ENCODE measurements around the gene PDE4B.
"Not testable (repeated sequence)": the region's sequence is repeated elsewhere in the genome, so short reads cannot be mapped to it uniquely, and the experiment has no call there.

The PDE4B gene

GRCh38 chr1:65998763-65999583 is 206.3 kb downstream of the PDE4B start:
- no peaks in the 10 kb centered on the region for H3K4me1 ChIP-seq (ENCODE audit: control insufficient read depth, insufficient read depth, low read length)
- no peaks in the 10 kb centered on the region for H3K9me3 ChIP-seq (replicated peaks; ENCODE audit: low read length)
- H3K4me2 ChIP-seq (ENCODE audit: low read length), result no peak overlapping the region
- H3K4me3 ChIP-seq (ENCODE audit: low read length), result no peak overlapping the region
- no peak overlapping the region for H3K9ac ChIP-seq (ENCODE audit: low read depth, low read length)
- H3K36me3 ChIP-seq (ENCODE audit: insufficient read depth, low read length), result no peaks in the 10 kb centered on the region
- H3K27me3 ChIP-seq (ENCODE audit: control insufficient read depth, insufficient read depth, low read length), result no peaks in the 10 kb centered on the region

GRCh38 chr1:66000033-66000637 is 207.4 kb downstream of the PDE4B start:
- Histone ChIP-seq H3K27me3 (ENCODE audit: control insufficient read depth, insufficient read depth, low read length) (no peaks in the 10 kb centered on the region), H3K9ac (ENCODE audit: low read depth, low read length) (no peak overlapping the region), H3K4me3 (ENCODE audit: low read length) (no peak overlapping the region), H3K4me1 (ENCODE audit: control insufficient read depth, insufficient read depth, low read length) (no peaks in the 10 kb centered on the region), H3K9me3 (replicated peaks; ENCODE audit: low read length) (no peaks in the 10 kb centered on the region), H3K36me3 (ENCODE audit: insufficient read depth, low read length) (no peaks in the 10 kb centered on the region), H3K4me2 (ENCODE audit: low read length) (no peak overlapping the region)

- H3K4me2 ChIP-seq (ENCODE audit: low read length), result no peak overlapping the region
- no peaks in the 10 kb centered on the region for H3K4me1 ChIP-seq (ENCODE audit: control insufficient read depth, insufficient read depth, low read length)
- H3K27me3 ChIP-seq (ENCODE audit: control insufficient read depth, insufficient read depth, low read length), result no peaks in the 10 kb centered on the region
- H3K9me3 ChIP-seq (replicated peaks; ENCODE audit: low read length), result no peaks in the 10 kb centered on the region
- no peak overlapping the region for H3K9ac ChIP-seq (ENCODE audit: low read depth, low read length)
- no peaks in the 10 kb centered on the region for H3K36me3 ChIP-seq (ENCODE audit: insufficient read depth, low read length)
- no peak overlapping the region for H3K4me3 ChIP-seq (ENCODE audit: low read length)
Measured at GRCh38 chr1:66003690-66004089, 211.0 kb downstream of the PDE4B start.

GRCh38 chr1:66006534-66006933 is 213.8 kb downstream of the PDE4B start:
- not testable (repeated sequence) for H3K4me1 ChIP-seq (ENCODE audit: control insufficient read depth, insufficient read depth, low read length); H3K36me3 ChIP-seq (ENCODE audit: insufficient read depth, low read length); H3K9me3 ChIP-seq (replicated peaks; ENCODE audit: low read length); H3K4me3 ChIP-seq (ENCODE audit: low read length); H3K4me2 ChIP-seq (ENCODE audit: low read length); H3K27me3 ChIP-seq (ENCODE audit: control insufficient read depth, insufficient read depth, low read length); H3K9ac ChIP-seq (ENCODE audit: low read depth, low read length)

- Histone ChIP-seq H3K9me3 (replicated peaks; ENCODE audit: low read length) (no peaks in the 10 kb centered on the region), H3K4me2 (ENCODE audit: low read length) (no peak overlapping the region), H3K4me3 (ENCODE audit: low read length) (no peak overlapping the region), H3K9ac (ENCODE audit: low read depth, low read length) (no peak overlapping the region), H3K36me3 (ENCODE audit: insufficient read depth, low read length) (no peaks in the 10 kb centered on the region), H3K27me3 (ENCODE audit: control insufficient read depth, insufficient read depth, low read length) (no peaks in the 10 kb centered on the region), H3K4me1 (ENCODE audit: control insufficient read depth, insufficient read depth, low read length) (no peaks in the 10 kb centered on the region)
Measured at GRCh38 chr1:66012106-66012784, 219.6 kb downstream of the PDE4B start.

- no peaks in the 10 kb centered on the region for H3K4me1 ChIP-seq (ENCODE audit: control insufficient read depth, insufficient read depth, low read length)
- no peak overlapping the region for H3K9ac ChIP-seq (ENCODE audit: low read depth, low read length)
- no peak overlapping the region for H3K4me3 ChIP-seq (ENCODE audit: low read length)
- H3K36me3 ChIP-seq (ENCODE audit: insufficient read depth, low read length), result no peaks in the 10 kb centered on the region
- H3K9me3 ChIP-seq (replicated peaks; ENCODE audit: low read length), result no peaks in the 10 kb centered on the region
- H3K4me2 ChIP-seq (ENCODE audit: low read length), result no peak overlapping the region
- H3K27me3 ChIP-seq (ENCODE audit: control insufficient read depth, insufficient read depth, low read length), result no peaks in the 10 kb centered on the region
Measured at GRCh38 chr1:66013371-66013770, 220.7 kb downstream of the PDE4B start.

- Histone ChIP-seq H3K4me2 (ENCODE audit: low read length) (no peak overlapping the region), H3K27me3 (ENCODE audit: control insufficient read depth, insufficient read depth, low read length) (no peaks in the 10 kb centered on the region), H3K36me3 (ENCODE audit: insufficient read depth, low read length) (no peaks in the 10 kb centered on the region), H3K4me3 (ENCODE audit: low read length) (no peak overlapping the region), H3K9ac (ENCODE audit: low read depth, low read length) (no peak overlapping the region), H3K4me1 (ENCODE audit: control insufficient read depth, insufficient read depth, low read length) (no peaks in the 10 kb centered on the region), H3K9me3 (replicated peaks; ENCODE audit: low read length) (no peaks in the 10 kb centered on the region)
Measured at GRCh38 chr1:66022904-66023620, 230.4 kb downstream of the PDE4B start.

GRCh38 chr1:66025188-66025587 is 232.5 kb downstream of the PDE4B start:
- H3K9ac ChIP-seq (ENCODE audit: low read depth, low read length), result no peak overlapping the region
- H3K4me1 ChIP-seq (ENCODE audit: control insufficient read depth, insufficient read depth, low read length), result no peaks in the 10 kb centered on the region
- no peaks in the 10 kb centered on the region for H3K27me3 ChIP-seq (ENCODE audit: control insufficient read depth, insufficient read depth, low read length)
- H3K36me3 ChIP-seq (ENCODE audit: insufficient read depth, low read length), result no peaks in the 10 kb centered on the region
- no peak overlapping the region for H3K4me2 ChIP-seq (ENCODE audit: low read length)
- H3K9me3 ChIP-seq (replicated peaks; ENCODE audit: low read length), result peaks cover 3% of the 10 kb centered on the region
- H3K4me3 ChIP-seq (ENCODE audit: low read length), result no peak overlapping the region

GRCh38 chr1:66028035-66028434 is 235.3 kb downstream of the PDE4B start:
- no peak overlapping the region for H3K4me2 ChIP-seq (ENCODE audit: low read length)
- H3K9me3 ChIP-seq (replicated peaks; ENCODE audit: low read length), result peaks cover 4% of the 10 kb centered on the region
- H3K4me1 ChIP-seq (ENCODE audit: control insufficient read depth, insufficient read depth, low read length), result no peaks in the 10 kb centered on the region
- no peak overlapping the region for H3K9ac ChIP-seq (ENCODE audit: low read depth, low read length)
- H3K36me3 ChIP-seq (ENCODE audit: insufficient read depth, low read length), result no peaks in the 10 kb centered on the region
- H3K4me3 ChIP-seq (ENCODE audit: low read length), result no peak overlapping the region
- no peaks in the 10 kb centered on the region for H3K27me3 ChIP-seq (ENCODE audit: control insufficient read depth, insufficient read depth, low read length)

GRCh38 chr1:66033781-66034180 is 241.1 kb downstream of the PDE4B start:
- H3K4me1 ChIP-seq (ENCODE audit: control insufficient read depth, insufficient read depth, low read length), result no peaks in the 10 kb centered on the region

GRCh38 chr1:66035616-66036245 is 243.0 kb downstream of the PDE4B start:
- H3K9ac ChIP-seq (ENCODE audit: low read depth, low read length), result no peak overlapping the region
- H3K4me3 ChIP-seq (ENCODE audit: low read length), result no peak overlapping the region
- no peak overlapping the region for H3K4me2 ChIP-seq (ENCODE audit: low read length)
- no peaks in the 10 kb centered on the region for H3K36me3 ChIP-seq (ENCODE audit: insufficient read depth, low read length)
- H3K27me3 ChIP-seq (ENCODE audit: control insufficient read depth, insufficient read depth, low read length), result no peaks in the 10 kb centered on the region
- H3K4me1 ChIP-seq (ENCODE audit: control insufficient read depth, insufficient read depth, low read length), result no peaks in the 10 kb centered on the region
- no peaks in the 10 kb centered on the region for H3K9me3 ChIP-seq (replicated peaks; ENCODE audit: low read length)

More at GRCh38 chr1:66033781-66034180, 241.1 kb downstream of the PDE4B start:
- no peak overlapping the region for H3K4me2 ChIP-seq (ENCODE audit: low read length)
- H3K4me3 ChIP-seq (ENCODE audit: low read length), result no peak overlapping the region
- H3K27me3 ChIP-seq (ENCODE audit: control insufficient read depth, insufficient read depth, low read length), result no peaks in the 10 kb centered on the region
- H3K9ac ChIP-seq (ENCODE audit: low read depth, low read length), result no peak overlapping the region
- H3K36me3 ChIP-seq (ENCODE audit: insufficient read depth, low read length), result no peaks in the 10 kb centered on the region
- H3K9me3 ChIP-seq (replicated peaks; ENCODE audit: low read length), result peaks cover 4% of the 10 kb centered on the region
